ENCODE results near the gene NUDT1.

- TF ChIP-seq CTCF (IDR thresholded peaks at IDR 0.05) = no peak
- no peak for TF ChIP-seq POLR2AphosphoS5 (IDR thresholded peaks at IDR 0.05; ENCODE audit: low read depth, low read length)
- no peak for TF ChIP-seq REST (IDR thresholded peaks at IDR 0.05; ENCODE audit: insufficient read depth in 1 of 2, low read depth in 2 of 2, low read length in 1 of 2)
These were observed 43.8 kb upstream of the NUDT1 start for GRCh38 chr7:2198206-2198605.
